HG03097 (cell line): ENCODE measurements around the gene KLHL8.
A peak's percentile ranks its signal among the peaks of the same experiment; 100 is the strongest.

Experiments
- ATAC-seq: cut with Tn5 transposase; IDR thresholded peaks from one replicate; pipeline ENCODE4 v1.9.1; 2021; ENCODE audit not compliant: unreplicated experiment, low FRiP score

KLHL8 gene

GRCh38 chr4:87220094-87220822 lies at the start of gene KLHL8:
KLHL8 (minus strand) TSS chr4:87220618; CDS start chr4:87195539, 25,079 bp downstream.
- ATAC-seq, result peak; percentile 93

DNA sequence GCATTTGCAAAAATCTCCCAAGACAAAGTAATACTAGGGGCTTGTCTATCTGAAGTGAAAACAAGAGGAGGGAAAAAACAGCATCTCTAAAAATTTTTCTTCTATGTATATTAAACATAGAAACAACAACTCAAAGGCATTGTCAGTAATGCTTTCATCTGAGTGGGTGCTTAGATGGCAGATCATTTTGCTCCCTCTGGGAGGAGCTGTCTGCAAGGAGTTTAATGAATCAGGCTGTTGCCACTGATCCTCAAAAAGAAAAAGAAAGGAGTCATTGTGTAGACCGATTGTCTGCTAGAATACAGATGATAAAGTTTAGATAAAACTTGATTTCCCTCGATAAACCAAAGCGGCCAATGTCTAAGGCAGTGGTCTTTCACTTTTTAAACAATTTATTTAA lies 49.7 kb upstream of the KLHL8 start:
- no peak for ATAC-seq

DNA sequence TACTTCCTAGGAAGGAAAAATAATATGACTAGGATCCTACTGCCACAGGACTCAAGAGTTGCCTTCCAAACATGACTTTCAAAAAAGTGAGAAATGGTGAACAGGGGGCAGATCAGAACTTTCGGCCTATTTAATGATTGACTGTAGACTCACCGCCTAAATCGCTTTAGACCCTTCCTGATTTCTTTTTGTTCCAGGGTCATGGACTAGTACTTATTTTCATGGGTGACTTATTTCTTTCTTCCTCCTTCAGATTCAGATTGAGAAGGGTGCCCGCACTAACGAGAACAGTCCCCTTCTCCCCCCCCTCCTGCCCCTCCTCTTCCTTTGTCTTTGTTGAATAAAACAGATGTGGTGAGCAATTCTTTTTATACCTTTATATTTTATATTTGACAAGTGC lies 48.0 kb upstream of the KLHL8 start:
- ATAC-seq, result no peak

DNA sequence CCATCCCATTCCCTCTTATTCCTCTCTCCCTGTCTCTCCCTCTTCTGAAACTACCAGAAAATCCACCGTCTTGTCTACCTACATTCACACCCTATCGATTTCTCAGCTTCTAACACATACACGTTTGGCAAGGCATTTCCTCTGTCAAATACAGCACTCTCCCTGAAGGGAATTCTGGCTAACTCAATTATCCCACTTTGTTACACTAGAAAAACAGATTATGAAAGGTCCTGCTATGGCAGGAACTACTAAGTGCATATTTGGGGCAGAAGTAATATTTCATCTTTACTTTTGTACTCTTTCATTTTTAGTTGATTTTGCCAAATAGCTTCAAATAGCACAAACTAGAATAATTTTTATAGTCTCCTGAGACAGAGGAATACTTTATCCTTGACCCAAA lies 46.6 kb upstream of the KLHL8 start:
- no peak for ATAC-seq

- no peak for ATAC-seq
Observed at GRCh38 chr4:87262886-87263285, 42.5 kb upstream of the KLHL8 start.

DNA sequence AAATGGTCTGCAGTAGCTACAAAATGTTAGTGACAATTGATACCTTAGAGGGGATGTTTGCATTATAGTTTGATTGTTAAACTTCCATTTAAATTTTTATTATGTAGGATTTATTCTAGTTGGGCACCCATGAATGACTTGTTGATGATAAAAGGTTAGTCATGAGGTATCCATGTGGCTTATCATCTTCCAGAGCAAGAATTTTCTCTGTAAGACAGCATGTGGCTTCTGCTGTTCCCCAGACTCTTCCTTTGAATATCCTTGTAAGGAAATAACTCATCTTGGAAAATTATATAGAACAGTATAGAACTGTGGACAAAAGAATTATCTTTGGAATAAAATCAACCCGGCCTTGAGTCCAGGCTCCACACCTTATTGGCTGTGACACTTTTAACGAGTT lies 40.1 kb upstream of the KLHL8 start:
- no peak for ATAC-seq

DNA sequence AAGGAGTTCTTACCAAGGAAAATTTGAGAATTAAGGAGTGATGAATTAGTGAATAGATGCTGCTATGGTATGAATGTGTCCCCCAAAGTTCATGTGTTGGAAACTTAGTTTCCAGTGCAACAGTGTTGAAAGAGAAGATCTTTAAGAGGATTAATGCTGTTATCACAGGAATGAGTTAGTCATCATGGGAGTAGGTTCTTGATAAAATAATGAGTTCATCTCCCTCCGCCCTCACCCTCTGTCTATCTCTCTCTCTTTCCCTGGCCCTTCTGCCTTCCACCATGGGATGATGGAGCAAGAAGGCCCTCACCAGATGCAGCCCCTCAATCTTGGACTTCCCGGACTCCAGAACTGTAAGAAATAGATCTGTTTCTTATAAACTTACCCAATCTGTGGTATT lies 38.3 kb upstream of the KLHL8 start:
- no peak for ATAC-seq

DNA sequence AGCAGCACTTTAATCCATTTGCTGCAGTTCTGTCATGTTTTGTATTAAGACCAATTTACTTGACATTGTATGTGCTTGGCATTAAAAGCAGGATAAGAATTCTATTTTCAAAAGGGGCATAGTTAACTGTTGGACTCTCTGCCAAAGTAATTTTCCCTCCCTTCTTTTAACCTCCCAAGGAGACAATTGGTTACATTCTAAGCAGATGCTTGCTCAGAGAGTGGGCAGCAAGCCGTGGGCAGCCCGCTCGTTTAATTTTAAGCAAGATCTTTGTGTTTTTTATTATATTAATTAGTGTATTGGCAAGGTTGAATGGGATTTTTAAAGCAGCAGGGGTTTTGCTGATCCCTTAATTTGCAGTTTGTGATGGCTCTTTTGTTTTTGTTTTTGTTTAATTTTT lies 37.1 kb upstream of the KLHL8 start:
- no peak for ATAC-seq

DNA sequence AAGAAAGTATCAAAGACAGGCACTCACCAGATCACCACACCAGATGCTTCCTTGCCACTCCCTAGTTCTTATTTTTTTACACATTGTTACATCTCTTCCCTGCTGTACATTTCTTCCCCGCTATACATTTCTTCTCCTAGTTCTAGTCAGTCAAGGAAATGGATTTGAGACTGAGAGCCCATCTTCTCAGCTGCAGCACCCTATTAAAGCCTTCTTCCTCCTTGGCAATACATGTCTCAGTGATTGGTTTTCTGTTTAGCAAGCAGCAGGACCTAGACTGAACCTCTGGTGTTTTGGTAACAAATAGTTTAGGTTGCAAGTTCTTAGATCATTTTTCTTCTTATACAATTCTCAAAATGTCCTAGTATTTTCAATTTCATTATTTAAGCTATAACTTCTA lies 35.3 kb upstream of the KLHL8 start:
- ATAC-seq, result no peak

DNA sequence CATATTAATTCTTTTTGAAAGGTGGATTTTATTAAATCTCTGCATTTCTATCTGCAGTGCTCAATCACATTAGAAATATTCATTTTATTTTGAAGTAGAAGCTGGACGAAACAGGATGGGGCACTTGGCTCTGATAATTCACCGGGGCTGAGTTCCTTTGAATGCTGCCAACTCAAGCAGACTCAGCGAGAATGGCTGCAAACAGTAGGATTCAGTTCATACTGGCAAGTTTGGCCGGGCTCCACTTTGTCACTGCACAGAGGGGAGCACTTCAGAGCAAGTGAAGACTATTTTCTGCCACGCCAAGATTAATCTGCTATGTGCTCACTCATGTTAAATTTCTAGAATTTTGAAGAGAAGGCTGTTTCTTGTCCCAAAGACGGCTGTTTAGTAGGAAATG lies 30.7 kb upstream of the KLHL8 start:
- ATAC-seq, result no peak

GRCh38 chr4:87250294-87250693 lies 29.9 kb upstream of the KLHL8 start:
- no peak for ATAC-seq

DNA sequence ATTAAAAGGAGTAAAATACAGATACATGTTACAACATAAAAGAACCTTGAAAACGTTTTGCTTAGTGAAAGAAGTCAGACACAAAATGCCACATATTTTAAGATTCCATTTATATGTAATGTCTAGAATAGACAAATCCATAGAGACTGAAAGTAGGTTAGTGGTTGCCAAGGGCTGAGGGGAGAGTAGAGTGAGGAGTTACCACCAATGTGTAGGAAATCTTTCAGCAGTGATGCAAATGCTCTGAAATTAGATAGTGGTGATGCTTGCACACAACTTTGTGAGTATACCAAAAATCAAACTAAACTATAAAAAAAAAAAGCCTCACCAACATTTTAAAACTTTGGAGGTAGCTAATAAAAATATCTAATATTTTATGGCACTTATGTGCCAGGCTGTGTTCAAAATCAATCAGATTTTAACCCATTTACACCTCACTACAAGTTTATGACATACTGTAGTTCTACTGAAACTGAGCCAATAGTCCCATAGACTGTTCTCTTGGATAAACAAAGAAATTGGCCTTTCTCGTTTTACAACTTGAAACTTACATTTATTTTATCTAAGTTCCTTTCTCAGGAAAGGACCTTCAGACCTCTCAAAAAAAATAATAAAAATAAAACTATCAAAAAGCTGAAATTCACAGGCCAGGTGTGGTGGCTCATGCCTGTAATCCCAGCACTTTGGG lies 29.1 kb upstream of the KLHL8 start:
- no peak for ATAC-seq

DNA sequence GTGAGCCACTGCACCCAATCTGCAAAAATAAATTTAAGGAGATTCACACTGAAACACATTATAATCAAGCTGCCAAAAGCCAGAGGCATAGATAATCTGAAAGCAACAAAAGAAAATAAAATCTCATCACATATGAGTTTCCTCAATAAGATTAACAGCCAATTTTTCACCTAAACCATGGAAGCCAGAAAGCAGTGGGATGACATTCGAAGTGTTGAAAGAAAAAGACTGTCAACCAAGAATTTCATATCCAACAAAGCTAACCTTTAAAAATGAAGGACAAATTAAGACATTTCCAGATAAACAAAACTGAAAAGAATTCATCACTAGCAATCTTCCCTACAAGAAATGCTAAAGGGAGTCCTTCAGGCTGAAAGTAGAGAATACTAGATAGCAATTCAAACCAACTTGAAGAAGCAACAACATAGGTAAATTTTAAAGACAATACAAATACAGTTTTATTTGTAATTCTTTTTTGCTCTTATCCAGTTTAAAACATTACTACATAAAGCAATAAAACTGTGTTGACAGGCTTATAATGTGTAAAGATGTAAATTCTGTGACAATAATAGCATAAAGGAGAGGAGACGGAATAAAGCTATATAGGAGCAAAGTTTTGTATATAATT lies 23.1 kb upstream of the KLHL8 start:
- no peak for ATAC-seq

DNA sequence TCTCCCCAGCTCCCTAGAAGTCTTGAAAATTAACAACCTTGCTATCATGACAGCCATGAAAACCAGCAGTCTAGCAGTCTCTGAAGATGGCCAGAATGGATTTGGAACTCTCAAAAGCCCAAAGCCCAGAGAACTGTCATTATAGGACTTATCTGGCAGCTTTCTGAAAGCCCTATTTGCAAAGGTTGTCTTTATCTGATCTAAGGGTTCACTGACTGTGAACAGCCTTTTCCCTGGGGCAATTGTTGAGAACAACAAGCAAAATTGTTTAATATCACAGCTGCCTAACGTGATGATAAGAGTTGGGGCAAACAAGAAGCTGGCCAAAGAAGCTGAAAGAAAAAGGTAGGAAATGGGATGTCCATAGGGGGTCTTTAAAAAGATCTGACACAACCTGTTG lies 20.9 kb upstream of the KLHL8 start:
- no peak for ATAC-seq

DNA sequence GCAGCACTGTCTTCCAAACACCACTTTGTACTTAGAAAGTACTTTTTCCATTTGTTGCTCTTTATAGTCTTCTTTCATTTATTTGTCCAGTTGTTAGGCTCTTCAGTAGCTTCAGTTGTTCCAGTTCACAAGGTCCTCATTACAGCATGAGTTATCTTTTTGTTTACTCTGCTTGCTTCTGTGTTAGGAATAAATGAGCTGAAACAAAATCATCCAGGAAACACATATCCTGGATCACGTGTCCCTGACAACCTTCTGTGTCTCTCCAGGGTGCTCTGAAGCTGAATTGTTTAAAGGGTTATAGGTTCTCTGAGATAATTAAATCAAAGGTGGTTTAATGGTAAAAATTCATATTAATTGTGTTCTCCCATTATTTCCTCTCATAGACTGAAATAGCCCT lies 19.9 kb upstream of the KLHL8 start:
- no peak for ATAC-seq

DNA sequence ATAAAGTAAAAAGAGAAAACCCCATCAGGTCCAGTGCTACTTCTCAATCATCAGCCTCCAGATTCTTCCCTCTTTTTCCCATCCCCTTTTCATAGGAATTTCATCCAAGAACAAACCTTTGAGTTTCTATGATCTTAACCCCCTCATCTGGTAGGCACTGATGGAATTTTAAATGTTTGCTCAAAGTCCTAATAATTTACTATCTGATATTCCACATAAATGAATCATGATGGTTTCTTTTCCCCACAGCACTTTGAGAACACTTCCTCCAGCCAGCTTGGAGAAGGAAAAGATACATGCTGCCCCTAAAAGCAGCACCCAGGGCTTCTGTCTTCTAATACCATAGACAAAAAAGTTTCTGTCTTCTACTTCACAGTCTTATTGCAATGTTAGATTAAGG lies 19.4 kb upstream of the KLHL8 start:
- ATAC-seq, result no peak

DNA sequence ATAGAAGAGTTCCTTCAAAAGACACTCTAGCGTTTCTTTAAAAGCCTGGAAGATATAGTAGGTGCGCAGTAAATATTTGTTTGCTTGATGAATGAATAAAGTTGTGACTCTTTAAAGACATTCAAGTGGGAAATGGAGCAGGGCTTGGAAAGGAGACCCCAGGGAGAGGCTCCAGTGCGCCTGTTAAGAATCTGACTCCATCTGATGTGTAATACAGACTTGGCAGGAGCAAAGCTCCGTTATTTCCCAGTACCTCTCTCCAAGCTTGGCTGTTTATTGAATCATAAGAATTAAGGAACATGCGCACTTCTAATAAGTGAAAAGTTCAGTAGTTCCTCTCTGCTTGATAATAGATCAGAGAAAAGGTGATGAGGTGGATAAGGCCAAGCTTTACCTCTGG lies 18.8 kb upstream of the KLHL8 start:
- ATAC-seq, result no peak

DNA sequence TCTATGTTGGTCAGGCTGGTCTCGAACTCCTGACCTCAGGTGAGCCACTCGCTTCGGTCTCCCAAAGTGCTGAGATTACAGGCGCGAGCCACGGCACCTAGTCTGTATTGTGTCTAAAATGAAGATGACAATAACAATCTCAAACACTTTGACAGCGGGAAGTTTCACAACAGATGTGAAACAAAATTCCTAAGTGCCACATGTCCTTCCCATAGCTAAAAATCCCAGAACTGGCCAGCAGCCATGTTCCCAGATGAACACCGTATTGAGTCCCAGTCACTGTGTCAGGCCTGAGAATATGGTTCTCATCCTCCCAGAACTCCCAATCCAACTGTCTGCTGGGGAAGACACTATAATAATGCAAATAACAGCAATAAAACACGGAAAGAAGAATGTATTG lies 16.4 kb upstream of the KLHL8 start:
- no peak for ATAC-seq

GRCh38 chr4:87235020-87235671 lies 14.7 kb upstream of the KLHL8 start:
- ATAC-seq, result no peak

DNA sequence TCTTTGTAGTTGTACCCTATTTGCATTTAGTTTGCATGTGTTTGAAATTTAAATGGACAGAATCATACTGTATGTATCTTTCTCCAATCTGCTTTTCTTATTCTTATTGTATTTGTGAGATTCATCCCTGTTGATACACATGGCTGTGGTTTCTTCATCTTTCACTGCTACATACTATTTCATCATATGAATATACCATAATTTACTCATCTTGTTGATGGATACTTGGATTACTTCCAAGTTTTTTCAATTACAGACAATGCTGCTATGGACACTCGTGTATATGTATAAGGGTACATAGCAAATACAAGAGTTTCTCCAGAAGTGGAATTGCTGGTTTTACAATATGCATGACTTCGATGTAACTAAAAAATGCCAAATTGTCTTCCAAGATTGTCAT lies 11.8 kb upstream of the KLHL8 start:
- no peak for ATAC-seq

GRCh38 chr4:87230806-87231205 lies 10.4 kb upstream of the KLHL8 start:
- ATAC-seq, result no peak
